Measurements from ENCODE around the gene FBXL4.
A peak's percentile ranks its signal among the peaks of the same experiment; 100 is the strongest.

The FBXL4 gene

DNA sequence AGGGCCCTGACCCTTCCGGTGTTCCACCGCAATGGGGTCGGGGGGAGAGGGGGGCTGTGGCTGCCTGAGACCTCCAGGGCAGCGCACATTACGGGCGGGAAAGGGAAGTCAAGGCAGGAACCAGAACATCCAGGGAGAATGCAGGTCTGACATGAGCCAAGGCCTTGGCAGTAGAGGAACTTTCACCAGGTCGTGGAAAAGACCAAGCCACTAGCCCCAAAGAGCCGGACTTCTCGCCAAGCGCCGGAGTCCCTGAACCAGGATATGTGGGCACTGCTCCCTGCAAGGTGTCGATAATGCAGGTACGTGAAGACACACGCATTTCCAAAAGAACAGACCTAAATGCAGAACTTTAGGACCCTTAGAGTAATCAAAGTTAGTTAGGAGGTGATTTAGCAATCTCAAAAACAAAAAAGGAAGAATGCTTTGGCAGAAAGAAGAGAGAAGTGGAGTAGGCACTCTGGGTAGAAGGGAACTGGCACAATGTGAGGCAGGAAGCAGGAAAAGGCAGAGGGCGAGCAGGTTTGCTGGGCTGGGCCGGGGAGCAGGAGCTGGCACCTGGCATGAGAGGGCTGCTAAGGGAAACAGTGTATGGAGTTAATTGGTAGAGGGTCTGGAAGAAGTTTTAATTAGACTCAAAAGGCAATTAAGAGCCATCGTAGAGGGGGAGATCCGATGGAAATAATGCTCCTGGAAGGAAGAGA is 99.1 kb downstream of the FBXL4 start:
- no peak for DNase-seq
- Histone ChIP-seq H3K27ac (no peak overlapping the region), H3K36me3 (replicated peaks) (no peaks in the 10 kb centered on the region), H3K4me3 (ENCODE audit: low read depth, low read length) (no peak overlapping the region), H3K27me3 (replicated peaks) (peaks cover 55% of the 10 kb centered on the region)
- TF ChIP-seq, protein P1, sequence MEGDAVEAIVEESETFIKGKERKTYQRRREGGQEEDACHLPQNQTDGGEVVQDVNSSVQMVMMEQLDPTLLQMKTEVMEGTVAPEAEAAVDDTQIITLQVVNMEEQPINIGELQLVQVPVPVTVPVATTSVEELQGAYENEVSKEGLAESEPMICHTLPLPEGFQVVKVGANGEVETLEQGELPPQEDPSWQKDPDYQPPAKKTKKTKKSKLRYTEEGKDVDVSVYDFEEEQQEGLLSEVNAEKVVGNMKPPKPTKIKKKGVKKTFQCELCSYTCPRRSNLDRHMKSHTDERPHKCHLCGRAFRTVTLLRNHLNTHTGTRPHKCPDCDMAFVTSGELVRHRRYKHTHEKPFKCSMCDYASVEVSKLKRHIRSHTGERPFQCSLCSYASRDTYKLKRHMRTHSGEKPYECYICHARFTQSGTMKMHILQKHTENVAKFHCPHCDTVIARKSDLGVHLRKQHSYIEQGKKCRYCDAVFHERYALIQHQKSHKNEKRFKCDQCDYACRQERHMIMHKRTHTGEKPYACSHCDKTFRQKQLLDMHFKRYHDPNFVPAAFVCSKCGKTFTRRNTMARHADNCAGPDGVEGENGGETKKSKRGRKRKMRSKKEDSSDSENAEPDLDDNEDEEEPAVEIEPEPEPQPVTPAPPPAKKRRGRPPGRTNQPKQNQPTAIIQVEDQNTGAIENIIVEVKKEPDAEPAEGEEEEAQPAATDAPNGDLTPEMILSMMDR (IDR thresholded peaks at IDR 0.05; ENCODE audit: low read depth, low read length, missing control alignments), result no peak
- in situ Hi-C loops (cut with HindIII; ENCODE audit: low pct_ligation_motif_present, low sequenced_read_pairs), result no loop called here

DNA sequence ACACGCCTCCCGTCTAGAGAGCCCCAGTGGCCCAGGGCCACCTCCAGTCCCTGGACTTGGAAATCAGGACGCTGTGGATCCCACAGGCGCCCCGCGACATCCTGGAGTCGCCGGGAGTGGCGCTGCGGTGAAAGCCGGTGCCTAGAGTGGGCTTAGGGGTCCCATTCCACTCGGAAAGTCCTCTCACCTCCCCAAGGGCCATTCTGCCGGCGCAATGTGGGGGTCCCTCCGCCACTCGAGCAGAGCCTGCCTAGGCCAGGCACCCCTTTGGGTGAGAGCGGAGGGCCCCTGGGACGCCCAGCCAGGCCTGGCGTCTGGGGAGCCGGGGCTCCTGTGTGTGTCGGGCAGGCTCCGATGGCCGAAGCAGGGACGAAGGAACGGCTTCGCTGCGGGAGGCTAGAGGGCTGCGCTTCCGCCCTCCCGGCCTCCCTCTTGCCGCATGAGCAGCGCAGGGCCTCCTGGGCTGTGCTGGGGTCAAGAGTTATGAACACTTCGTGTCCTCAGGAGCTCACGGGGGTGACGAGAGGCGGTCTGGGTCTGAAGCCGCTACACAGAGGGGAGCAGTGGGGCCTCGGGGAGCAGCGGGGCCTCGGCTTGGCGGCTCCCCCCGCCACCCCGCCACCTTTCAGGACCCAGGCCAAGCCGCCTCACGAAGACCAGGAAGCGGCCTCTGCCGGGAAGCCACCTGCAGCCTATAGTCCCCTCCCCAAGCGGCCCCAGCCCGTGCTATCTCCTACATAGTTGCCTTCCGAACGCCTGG is 99.8 kb downstream of the FBXL4 start:
- in situ Hi-C loops (cut with HindIII; ENCODE audit: low pct_ligation_motif_present, low sequenced_read_pairs), result no loop called here
- DNase-seq, result no peak
- Histone ChIP-seq H3K27me3 (replicated peaks) (peaks cover 62% of the 10 kb centered on the region), H3K27ac (no peak overlapping the region), H3K4me3 (ENCODE audit: low read depth, low read length) (peak overlapping the region; percentile 37), H3K36me3 (replicated peaks) (no peaks in the 10 kb centered on the region)
- TF ChIP-seq, protein P1 (IDR thresholded peaks at IDR 0.05; ENCODE audit: low read depth, low read length, missing control alignments), result peak; percentile 27

DNA sequence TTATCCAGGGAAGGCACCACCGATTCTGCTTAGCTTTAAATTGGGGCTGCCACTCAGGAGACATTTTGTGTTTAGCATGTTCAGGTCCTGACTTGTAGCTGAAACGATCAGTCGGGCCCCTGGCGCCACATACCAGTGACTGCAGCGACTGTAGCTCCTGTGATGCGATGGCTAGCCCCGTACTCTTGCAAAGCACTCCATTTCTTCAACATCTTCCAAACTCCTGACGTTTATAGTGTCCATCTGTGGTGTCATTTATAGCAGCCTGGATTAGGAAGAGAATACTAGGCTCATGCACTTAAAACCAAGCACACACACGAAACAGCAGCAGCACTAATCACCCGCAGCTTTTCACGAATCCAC is 100.3 kb downstream of the FBXL4 start:
- Histone ChIP-seq H3K36me3 (replicated peaks) (no peaks in the 10 kb centered on the region), H3K27ac (no peak overlapping the region), H3K4me3 (ENCODE audit: low read depth, low read length) (peak overlapping the region; percentile 37), H3K27me3 (replicated peaks) (peaks cover 68% of the 10 kb centered on the region)
- no peak for DNase-seq
- in situ Hi-C loops (cut with HindIII; ENCODE audit: low pct_ligation_motif_present, low sequenced_read_pairs), result no loop called here
- TF ChIP-seq, protein P1 (IDR thresholded peaks at IDR 0.05; ENCODE audit: low read depth, low read length, missing control alignments), result no peak

DNA sequence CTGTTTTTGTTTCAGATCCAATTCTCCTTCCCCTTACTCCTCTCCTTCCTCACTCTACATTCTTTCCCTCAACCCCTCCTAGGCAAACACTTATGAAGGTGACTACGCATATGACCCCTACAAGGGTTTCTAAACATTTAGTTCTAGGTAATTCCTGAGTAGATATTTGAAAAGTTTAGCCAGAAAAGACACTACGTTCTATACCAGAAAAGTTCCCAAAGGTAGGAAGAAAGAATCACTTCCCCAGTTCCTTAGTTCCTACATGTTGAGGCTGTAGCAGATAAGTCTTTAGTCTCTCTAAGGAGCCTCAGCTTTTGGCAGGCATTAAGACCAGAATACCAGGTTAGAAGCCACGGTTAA is 101.7 kb downstream of the FBXL4 start:
- in situ Hi-C loops (cut with HindIII; ENCODE audit: low pct_ligation_motif_present, low sequenced_read_pairs), result no loop called here
- TF ChIP-seq, protein P1 (IDR thresholded peaks at IDR 0.05; ENCODE audit: low read depth, low read length, missing control alignments), result no peak
- no peak for DNase-seq
- Histone ChIP-seq H3K36me3 (replicated peaks) (no peaks in the 10 kb centered on the region), H3K27me3 (replicated peaks) (peaks cover 80% of the 10 kb centered on the region), H3K27ac (no peak overlapping the region), H3K4me3 (ENCODE audit: low read depth, low read length) (no peak overlapping the region)

DNA sequence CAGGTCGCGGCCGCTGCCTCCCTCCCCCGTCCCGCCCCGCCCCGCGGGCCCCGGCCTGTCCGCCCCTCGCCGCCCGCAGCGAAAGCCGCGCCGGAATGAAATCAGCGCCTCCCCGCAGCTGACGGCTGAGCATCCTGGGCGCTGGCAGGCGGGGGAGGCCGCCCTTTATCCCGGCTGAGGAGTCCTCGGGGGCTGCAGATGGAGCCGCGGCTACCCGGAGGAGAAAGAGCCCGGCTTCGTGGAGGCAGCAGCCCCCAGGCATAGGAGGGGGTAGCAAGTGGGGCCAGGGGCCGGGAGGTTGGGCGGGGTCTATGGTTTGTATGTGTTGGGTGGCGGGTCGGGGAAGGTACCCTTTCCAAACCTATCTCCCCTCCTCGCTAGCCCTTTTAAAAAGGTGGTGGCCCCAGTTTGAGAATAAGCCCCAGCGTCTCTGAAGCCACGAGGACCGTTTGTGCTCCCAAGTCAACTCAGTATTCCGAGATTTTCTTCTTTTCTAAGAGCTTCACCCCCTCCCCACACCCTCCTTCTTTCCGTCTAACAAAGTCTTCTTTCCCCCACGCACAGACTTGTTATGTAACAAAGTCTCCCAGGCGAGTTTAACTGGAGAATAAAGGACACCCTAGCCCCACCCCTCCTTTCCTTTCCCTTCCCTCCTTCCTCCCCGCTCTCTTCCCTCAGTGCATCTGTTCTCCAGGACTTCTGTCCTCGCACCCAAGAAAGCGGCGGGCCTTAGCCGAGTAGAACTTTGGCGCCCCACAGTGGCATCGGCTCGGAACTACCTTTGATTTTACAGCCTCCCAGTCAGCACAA is 102.3 kb downstream of the FBXL4 start:
- DNase-seq, result peak; percentile 80
- peaks cover 86% of the 10 kb centered on the region for H3K27me3 ChIP-seq (replicated peaks)

More for the DNA sequence above, 102.3 kb downstream of the FBXL4 start:
- H3K4me3 ChIP-seq (ENCODE audit: low read depth, low read length), result peak overlapping the region; percentile 39
- TF ChIP-seq, protein P1 (IDR thresholded peaks at IDR 0.05; ENCODE audit: low read depth, low read length, missing control alignments), result peak; percentile 90
- H3K27ac ChIP-seq, result no peak overlapping the region
- in situ Hi-C loops (cut with HindIII; ENCODE audit: low pct_ligation_motif_present, low sequenced_read_pairs), result no loop called here
- no peaks in the 10 kb centered on the region for H3K36me3 ChIP-seq (replicated peaks)

Data from brain microvascular endothelial cell (primary cell).